Nephron progenitor cell (in vitro differentiated cells): ENCODE results near the gene SLC4A5.
A peak's percentile ranks its signal among the peaks of the same experiment; 100 is the strongest.

Experiments used
- DNase-seq: peaks from one replicate; pipeline ENCODE4 v3.0.0; 2021
- H3K27ac Mint-ChIP-seq: 2 replicates; pipeline ENCODE4 v1.8.0; 2021; ENCODE audit warnings: mild to moderate bottlenecking, moderate library complexity, mixed read lengths
- H3K27me3 Mint-ChIP-seq: 2 replicates; pipeline ENCODE4 v1.8.0; 2021; ENCODE audit warnings: mild to moderate bottlenecking, low read depth, mixed read lengths; ENCODE audit not compliant: poor library complexity
- H3K36me3 Mint-ChIP-seq: 2 replicates; pipeline ENCODE4 v1.8.0; 2021; ENCODE audit warnings: low read depth, mixed read lengths
- H3K4me1 Mint-ChIP-seq: 2 replicates; pipeline ENCODE4 v1.8.0; 2021; ENCODE audit warnings: mixed read lengths
- H3K4me3 Mint-ChIP-seq: 2 replicates; pipeline ENCODE4 v1.8.0; 2021; ENCODE audit warnings: mild to moderate bottlenecking, moderate library complexity, mixed read lengths
- H3K9me3 Mint-ChIP-seq: 2 replicates; pipeline ENCODE4 v1.8.0; 2021; ENCODE audit warnings: mild to moderate bottlenecking, moderate library complexity, mixed read lengths
- TF ChIP-seq, protein P1 (sequence below): fragments of 200-600 bp; sonication (generic); IDR thresholded peaks from 2 replicates; pipeline ENCODE4 v1.5.0; 2021; ENCODE audit warnings: antibody characterized with exemption

The SLC4A5 gene

DNA sequence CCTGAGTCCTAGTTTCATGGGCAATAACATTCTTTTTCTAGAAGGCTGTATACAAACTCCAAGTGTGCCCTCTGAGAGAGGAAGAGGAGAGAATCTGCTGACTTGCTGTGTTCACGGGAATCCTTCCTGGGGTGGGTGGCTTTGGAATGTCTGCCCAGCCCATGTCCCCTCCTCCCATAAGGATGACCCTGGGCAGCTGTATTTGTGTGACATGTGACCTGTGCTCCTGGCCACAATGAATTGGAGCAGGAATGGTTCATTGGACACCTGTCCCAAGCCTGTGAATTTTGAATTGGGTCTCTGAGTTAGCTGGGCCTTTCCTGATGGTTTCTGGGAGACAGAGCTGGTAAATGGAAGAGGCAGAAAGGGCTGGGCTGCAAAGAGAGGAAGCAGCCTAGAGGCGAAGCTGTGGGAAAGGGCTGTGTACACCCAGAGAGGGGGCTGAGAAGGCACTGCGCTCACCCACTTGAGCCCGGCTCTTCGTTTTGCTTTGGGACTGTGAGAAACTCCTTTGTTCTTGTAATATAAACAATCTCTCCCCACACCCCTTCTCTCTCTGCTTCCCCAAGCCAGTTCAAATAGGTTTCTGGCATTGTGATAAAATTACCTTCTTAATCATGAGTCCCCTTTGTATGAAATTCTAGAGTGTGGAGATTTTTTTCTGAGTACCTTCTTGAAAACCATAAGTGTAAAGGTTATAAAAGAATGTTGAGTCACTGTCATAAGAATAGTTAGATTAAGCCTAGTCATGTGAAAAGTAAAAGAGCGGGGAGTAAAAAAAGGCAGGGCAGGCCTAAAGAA is 49.8 kb downstream of the SLC4A5 start:
- Mint-ChIP-seq H3K27me3 (peaks cover 3% of the 10 kb centered on the region), H3K36me3 (peaks cover 16% of the 10 kb centered on the region), H3K4me1 (peaks cover 22% of the 10 kb centered on the region), H3K4me3 (no peak overlapping the region), H3K27ac (peak overlapping the region; percentile 70), H3K9me3 (peaks cover 10% of the 10 kb centered on the region)
- TF ChIP-seq, protein P1, sequence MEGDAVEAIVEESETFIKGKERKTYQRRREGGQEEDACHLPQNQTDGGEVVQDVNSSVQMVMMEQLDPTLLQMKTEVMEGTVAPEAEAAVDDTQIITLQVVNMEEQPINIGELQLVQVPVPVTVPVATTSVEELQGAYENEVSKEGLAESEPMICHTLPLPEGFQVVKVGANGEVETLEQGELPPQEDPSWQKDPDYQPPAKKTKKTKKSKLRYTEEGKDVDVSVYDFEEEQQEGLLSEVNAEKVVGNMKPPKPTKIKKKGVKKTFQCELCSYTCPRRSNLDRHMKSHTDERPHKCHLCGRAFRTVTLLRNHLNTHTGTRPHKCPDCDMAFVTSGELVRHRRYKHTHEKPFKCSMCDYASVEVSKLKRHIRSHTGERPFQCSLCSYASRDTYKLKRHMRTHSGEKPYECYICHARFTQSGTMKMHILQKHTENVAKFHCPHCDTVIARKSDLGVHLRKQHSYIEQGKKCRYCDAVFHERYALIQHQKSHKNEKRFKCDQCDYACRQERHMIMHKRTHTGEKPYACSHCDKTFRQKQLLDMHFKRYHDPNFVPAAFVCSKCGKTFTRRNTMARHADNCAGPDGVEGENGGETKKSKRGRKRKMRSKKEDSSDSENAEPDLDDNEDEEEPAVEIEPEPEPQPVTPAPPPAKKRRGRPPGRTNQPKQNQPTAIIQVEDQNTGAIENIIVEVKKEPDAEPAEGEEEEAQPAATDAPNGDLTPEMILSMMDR, result no peak
- no peak for DNase-seq

DNA sequence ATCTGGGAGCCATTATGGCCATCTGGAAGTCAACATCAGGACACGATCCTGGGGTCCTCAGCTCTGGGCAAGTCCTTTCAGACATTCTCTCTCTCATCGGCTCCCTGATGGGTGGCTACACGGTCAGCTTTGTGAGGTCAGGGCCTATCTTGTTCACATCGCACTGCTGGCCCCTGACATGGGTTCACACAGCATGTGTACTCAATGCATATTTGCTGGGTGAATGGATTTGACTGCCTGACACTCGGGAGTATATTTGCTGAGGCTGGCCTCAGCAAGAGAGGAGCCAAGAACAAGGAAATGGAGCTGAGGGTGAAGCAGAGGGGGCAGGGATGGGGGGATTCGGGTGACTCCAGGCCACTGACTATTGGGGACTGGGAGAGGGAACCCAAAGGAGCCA is 50.5 kb downstream of the SLC4A5 start:
- Mint-ChIP-seq H3K36me3 (peaks cover 9% of the 10 kb centered on the region), H3K27ac (peak overlapping the region; percentile 70), H3K4me3 (no peak overlapping the region), H3K4me1 (peaks cover 22% of the 10 kb centered on the region), H3K9me3 (peaks cover 4% of the 10 kb centered on the region), H3K27me3 (peaks cover 3% of the 10 kb centered on the region)
- TF ChIP-seq, protein P1, result no peak
- DNase-seq, result no peak

DNA sequence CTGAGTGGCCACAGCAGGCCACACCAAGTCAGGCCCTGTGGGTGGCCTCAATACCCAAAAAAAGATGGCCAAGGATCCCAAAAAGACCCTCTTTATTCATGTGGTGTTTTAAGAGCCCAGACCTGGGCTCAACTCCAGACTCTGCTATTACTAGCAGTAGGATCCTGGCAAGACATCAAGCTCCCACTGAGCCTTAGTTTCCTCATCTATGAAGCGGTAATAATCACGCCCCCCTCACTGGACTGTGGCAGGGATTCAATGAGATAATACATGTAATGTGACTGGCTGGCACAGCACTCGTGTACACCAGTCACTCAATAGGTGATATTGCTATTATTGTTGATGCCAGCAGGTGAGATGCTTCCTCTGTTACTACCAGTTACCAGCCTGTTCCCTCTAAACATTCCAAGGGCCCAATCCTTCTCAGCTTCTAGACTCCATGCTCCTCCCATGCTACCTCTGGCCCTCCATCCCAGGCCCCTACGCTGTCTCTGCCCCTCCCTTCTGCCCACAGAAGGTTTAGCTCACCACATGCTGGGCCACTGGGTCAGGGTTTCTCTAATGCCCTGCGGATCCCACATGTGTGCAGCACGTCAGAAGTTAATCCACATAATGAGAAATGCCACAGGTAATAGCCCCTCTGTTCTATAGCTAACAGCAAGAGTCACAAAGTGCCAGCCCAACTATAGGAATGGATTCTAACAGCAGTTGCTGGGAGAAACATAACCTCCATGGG is 51.2 kb downstream of the SLC4A5 start:
- Mint-ChIP-seq H3K4me1 (peaks cover 22% of the 10 kb centered on the region), H3K36me3 (peaks cover 5% of the 10 kb centered on the region), H3K27me3 (no peaks in the 10 kb centered on the region), H3K9me3 (no peaks in the 10 kb centered on the region), H3K4me3 (no peak overlapping the region), H3K27ac (peak overlapping the region; percentile 33)
- TF ChIP-seq, protein P1, result no peak
- DNase-seq, result no peak

DNA sequence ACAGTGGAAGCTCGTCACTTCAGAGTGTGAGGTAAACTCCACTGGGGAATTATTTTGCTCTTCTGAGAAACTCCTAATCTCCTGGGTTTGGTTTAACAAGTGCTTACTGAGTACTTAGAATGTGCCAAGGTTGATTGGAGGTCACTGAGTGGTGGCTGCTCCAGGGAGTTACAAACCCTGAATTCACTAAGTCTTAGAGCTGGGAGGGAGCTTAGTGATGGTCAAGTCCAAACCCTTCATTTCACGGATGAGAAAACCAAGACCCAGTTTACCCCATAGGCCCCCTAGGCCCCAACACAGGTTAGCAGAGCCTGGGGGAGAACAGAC is 52.0 kb downstream of the SLC4A5 start:
- TF ChIP-seq, protein P1, result no peak
- Mint-ChIP-seq H3K4me3 (no peak overlapping the region), H3K27ac (no peak overlapping the region), H3K27me3 (no peaks in the 10 kb centered on the region), H3K36me3 (peaks cover 5% of the 10 kb centered on the region), H3K9me3 (no peaks in the 10 kb centered on the region), H3K4me1 (peaks cover 22% of the 10 kb centered on the region)
- DNase-seq, result no peak

DNA sequence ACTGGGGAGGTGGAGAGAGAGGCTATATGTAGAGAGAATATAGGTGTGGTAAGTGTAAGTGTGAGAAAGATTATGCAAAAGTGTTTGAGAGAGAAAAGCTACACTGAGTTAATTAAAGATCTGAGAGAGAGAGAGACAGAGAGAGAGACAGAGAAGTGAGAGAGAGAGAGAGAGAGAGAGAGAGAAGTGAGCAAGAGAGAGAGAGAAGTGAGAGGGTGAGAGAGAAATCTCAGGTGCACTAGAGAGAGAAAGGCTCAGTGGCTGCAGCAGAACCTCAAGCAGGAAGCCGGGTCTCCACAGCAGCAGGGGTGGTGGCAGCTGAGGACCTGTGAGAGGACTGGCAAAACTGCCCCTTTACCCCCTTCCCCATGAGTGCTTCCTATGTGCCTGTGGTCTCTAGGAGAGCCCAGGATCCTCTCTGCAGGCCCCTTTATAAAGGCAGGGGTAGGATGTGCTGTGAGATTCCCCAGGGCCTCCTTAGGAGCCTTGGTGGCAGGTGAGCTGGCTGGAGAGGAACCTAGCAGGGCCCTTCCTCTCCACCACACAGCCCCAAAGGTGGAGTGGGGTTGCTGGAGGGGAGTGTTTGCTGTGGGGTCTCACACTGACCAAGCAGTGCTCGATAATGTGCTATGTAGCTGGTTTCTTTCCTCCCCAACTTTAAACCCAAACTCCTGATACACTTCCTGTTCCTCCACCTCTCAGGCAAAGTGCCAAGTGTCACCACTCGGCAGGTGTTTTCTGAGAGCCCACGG is 52.6 kb downstream of the SLC4A5 start:
- H3K27ac Mint-ChIP-seq, result no peak overlapping the region
- DNase-seq, result no peak
- peaks cover 22% of the 10 kb centered on the region for H3K4me1 Mint-ChIP-seq
- H3K4me3 Mint-ChIP-seq, result no peak overlapping the region
- H3K27me3 Mint-ChIP-seq, result no peaks in the 10 kb centered on the region
- peaks cover 5% of the 10 kb centered on the region for H3K36me3 Mint-ChIP-seq
- TF ChIP-seq, protein P1, result no peak
- no peaks in the 10 kb centered on the region for H3K9me3 Mint-ChIP-seq
